Cardiac septum (tissue), 1 donor: ENCODE data around the gene NHLH1. TPM values are rescaled to one million over a fixed set of nuclear protein-coding genes. Genes with fewer than 3 reads are reported as not detected.

Experiments
- DNase-seq: peaks from one replicate; pipeline ENCODE4 v3.0.0-alpha.2; 2020; ENCODE audit warnings: low spot score
- intact Hi-C: fragments of 100-400 bp; cut with DNase I; formaldehyde crosslinking; loops from one replicate; pipeline ENCODE4 v1.14.0; 2022
- total RNA-seq: library from RNA; stranded (reverse); fragmentation: NEBNext Ultra II Directional; extraction: Animal tissue kit (Norgen Biotek cat#: 25700); gene quantifications from one replicate; pipeline ENCODE4 v1.2.1, GENCODE V29; 2021
- donor health status: DM: no; HTN: no; CAD: no.

The NHLH1 gene
- total RNA-seq, 1 donor from 2014 or later: not detected

DNA sequence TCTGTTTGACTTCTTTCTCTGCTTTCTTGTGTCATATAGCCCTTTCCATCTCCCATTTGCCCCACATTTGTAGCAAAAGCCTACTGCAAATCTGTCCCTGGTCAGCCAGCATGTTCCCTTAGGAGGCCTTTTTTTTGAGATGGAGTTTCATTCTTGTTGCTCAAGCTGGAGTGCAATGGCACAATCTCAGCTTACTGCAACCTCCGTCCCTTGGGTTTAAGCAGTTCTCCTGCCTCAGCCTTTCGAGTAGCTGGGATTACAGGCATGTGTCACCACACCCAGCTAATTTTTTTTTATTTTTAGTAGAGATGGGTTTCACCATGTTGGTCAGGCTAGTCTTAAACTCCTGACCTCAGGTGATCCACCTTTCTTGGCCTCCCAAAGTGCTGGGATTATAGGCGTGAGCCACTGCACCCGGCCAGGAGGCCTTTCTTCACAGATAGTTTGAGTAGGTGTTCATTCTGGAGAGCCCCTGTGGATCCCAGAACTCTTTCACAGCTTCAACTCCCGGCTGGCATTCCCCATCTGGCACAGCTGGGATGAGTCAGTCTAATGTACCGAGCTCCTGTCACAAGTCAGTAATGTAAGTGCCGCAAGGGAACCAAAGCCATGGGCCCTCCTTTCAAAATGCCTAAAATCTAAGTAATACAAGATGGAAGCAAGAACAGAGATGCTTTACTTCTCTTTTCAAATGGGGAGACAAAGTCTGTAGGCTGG, 9.4 kb upstream of the NHLH1 start:
- intact Hi-C loops: no loop called here
- DNase-seq: no peak

DNA sequence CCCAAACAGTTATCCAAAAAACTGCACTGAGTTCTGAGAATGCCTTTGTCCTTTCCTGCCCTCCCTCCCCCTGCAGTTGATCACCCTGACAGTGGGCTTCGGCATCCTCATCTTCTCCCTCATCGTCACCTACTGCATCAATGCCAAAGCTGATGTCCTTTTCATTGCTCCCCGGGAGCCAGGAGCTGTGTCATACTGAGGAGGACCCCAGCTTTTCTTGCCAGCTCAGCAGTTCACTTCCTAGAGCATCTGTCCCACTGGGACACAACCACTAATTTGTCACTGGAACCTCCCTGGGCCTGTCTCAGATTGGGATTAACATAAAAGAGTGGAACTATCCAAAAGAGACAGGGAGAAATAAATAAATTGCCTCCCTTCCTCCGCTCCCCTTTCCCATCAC, 8.8 kb upstream of the NHLH1 start:
- intact Hi-C loops: no loop called here
- no peak for DNase-seq

DNA sequence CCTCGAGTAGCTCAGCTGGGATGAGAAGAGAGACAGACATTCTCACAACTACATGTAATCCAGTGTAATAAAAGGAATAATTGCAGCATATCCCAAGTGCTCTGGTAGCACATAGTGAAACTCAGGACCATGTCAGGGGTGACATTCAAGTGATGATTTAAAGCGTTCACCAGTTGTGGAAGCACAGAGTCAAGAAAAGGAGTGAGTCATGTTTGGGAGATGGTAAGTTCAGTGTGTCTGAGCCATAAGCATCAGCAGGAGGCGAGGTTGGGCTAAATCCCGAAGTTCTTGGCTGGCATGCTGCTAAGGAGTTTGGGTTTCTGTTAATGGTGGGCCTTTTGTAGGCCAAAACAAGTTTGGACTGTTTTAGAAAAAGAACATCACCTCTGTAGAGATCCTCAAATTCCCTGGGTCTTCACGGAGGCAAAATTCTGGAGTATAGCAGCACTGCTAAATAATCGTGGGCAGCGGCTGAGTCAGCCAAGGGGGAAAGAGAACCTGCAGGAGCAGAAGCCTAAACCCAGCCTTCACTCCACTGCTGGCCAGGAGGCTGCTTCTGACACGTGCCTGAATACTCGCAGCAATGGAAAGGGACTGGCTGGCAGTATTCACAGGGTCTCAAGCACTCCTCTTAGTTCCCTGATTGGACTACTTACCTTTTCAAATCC, 7.2 kb upstream of the NHLH1 start:
- no peak for DNase-seq
- intact Hi-C loops: no loop called here

- intact Hi-C loops: no loop called here
- no peak for DNase-seq
Observed at GRCh38 chr1:160360227-160360695, 6.6 kb upstream of the NHLH1 start.

- no peak for DNase-seq
- intact Hi-C loops: no loop called here
Observed at GRCh38 chr1:160361199-160361598, 5.7 kb upstream of the NHLH1 start.

DNA sequence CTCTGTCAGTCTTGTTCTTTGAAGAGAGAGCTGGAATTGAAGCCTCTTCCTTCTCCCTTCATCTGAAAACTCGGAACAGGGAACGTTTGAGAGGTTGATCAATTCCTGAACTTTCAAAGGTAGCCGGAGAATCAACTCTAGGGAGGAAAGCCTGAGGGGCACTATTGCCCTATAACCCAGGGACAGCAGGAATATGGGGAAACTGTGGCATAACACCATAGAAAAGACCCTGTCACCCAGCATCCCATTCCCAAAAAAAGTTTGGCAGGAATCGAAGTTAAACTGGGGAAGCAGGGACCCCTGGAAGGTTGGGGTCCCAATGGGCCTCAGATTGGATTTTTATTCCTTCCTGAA, 5.1 kb upstream of the NHLH1 start:
- no peak for DNase-seq
- intact Hi-C loops: no loop called here

GRCh38 chr1:160362168-160362957, 4.5 kb upstream of the NHLH1 start:
- no peak for DNase-seq
- intact Hi-C loops: no loop called here

DNA sequence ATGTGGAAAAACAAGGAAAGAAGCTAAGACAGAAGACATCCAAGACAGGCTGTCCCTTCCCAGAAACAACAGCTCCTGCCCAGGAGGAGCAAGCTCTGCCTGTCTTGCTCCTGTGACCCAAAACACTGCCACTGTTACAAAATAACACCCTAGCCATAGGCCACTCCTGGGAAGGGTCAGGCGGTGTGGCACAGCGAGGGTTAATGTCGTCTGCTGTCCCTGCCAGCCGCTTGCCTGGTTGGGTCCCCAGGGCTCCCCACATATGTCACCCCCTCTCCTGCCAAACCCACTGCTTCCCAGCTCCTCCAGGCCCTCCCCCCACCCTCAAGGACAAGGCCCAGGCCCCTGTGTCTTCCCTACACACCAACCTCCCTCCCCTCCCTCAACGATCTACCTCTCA, 3.9 kb upstream of the NHLH1 start:
- no peak for DNase-seq
- intact Hi-C loops: no loop called here

DNA sequence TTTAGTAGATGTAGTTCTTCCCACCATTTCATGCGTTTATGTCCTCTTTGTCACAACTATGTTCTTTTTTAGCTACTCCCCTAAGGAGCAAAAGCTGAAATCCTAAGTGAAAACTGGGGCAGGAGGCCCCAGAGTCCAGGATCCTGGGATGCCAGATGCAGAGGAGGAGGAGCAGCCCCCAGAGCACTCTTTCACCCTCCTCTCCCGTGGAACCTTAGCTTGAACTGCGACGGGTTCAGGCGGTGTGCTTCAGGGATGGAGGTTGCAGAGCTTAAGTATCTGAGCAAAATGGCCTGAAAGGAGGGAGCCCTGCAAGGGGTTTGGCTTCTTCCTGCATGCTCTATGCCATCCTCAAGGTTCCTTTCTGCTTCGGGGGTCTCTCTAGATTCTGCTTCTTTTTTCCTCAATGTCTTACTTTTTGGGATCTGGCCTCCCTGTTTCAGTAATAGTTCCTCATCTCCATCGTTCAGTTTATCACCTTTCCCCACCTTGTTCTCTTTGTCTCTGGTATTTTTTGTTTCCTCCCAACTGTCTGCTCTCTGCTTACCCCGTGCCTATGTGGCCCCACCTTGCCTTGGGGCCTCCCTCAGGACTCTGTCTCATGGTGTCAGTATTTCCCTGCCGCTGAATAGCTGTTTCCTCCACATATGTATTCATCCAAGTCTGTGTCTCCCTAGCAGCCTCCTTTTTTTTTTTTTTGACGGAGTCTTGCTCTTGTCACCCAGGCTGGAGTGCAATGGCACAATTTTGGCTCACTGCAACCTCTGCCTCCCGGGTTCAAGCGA, 2.7 kb upstream of the NHLH1 start:
- DNase-seq: no peak
- intact Hi-C loops: no loop called here

GRCh38 chr1:160365325-160365724, 1.5 kb upstream of the NHLH1 start:
- intact Hi-C loops: no loop called here
- DNase-seq: no peak

GRCh38 chr1:160367516-160367900, 637 bp downstream of the NHLH1 start:
- intact Hi-C loops: no loop called here
- no peak for DNase-seq

GRCh38 chr1:160367934-160368923, 1.4 kb downstream of the NHLH1 start:
- DNase-seq: no peak
- intact Hi-C loops: no loop called here

DNA sequence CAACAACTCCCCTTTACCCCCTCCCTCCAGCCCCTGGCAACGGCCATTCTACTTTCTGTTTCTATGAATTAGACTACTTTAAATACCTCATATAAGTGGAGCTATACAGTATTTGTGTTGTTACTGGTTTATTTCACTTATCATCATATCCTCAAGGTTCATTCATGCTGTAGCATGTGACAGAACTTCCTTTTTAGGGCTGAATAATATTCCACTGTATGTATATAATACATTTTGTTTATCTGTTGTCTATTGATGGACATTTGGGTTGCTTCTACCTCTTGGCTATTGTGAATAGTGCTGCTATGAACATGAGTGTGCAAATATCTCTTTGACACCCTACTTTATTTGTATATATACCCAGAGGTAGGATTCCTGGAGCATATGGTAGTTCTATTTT, 2.2 kb downstream of the NHLH1 start:
- intact Hi-C loops: no loop called here

GRCh38 chr1:160370561-160371345, 3.9 kb downstream of the NHLH1 start:
- intact Hi-C loops: no loop called here
- no peak for DNase-seq

More for the DNA sequence above, 2.2 kb downstream of the NHLH1 start:
- no peak for DNase-seq

DNA sequence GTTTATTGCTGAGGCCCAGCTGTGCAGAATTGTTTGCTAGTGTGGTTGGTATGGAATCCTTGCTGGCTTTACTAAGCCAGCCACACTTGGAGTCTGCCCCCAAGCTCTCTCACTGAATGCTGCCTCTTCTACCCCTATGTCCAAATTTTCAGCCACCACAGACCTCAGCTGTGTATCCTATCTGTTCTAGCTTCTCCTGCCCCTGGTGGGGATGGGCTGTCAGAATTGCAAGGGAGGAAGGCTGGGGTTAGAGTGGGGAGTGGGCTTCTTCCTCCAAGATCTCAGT, 4.4 kb downstream of the NHLH1 start:
- no peak for DNase-seq
- intact Hi-C loops: no loop called here

DNA sequence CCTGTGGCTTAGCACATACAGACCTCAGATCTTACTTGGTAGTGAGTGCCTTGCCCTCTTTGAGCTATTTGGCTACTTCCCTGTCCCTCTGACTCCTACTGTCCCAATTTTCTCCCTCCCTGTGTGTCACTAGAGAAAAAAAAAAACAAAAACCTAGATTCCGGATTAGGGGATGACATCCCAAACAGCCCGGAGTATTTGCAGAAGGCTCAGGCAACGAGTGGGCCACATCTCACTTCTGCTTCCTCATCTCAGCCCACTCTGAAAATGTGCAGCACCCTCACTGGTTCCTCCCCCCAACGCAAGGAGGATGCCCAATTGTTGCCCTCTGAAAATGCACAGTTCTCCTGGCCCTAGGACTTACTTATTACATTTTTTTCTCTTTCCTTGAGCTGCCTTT, 4.9 kb downstream of the NHLH1 start:
- intact Hi-C loops: no loop called here
- DNase-seq: no peak

DNA sequence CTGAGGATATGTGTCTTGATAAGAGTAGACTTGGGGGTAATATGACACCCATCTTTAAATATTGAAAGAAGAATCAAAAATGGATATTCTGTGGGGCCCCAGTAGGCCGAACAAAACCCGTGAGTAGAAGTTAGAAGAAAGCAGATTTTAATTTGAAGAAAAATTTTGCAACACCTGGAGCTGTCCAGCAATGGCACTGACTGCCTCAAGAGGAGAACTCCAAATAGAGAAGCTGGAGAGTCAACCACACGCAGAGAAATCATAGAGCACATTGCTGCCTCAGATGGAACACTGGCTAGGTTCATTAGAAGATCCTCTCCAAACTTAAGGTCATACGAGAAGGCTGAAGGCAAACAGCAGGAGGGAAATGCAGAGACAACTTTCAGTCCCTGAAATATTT, 6.8 kb downstream of the NHLH1 start:
- intact Hi-C loops: no loop called here
- no peak for DNase-seq
